Measurements from ENCODE around the gene ATG4A. TPM values are rescaled to one million over a fixed set of nuclear protein-coding genes. Genes with fewer than 3 reads are reported as not detected.
A peak's percentile ranks its signal among the peaks of the same experiment; 100 is the strongest.

ATG4A gene
- total and polyA plus RNA-seq, 9 of the 15 experiments (the other 6 are each of a cell fraction or from before 2014, with no cell fraction given), result 7.3 to 24.5 (median 16.6) TPM

GRCh38 chrX:108090491-108091263 is 901 bp upstream of the ATG4A start (continued):
- TF ChIP-seq LEF1 (IDR thresholded peaks at IDR 0.05), result no peak
- TF ChIP-seq ZNF12 (CRISPR knock-in tag; IDR thresholded peaks at IDR 0.05), result no peak
- TF ChIP-seq ZNF408 (CRISPR knock-in tag; IDR thresholded peaks at IDR 0.05; ENCODE audit: low read depth), result no peak
- no peak for TF ChIP-seq XRCC5 (IDR thresholded peaks at IDR 0.05; ENCODE audit: low read depth, low read length)
- TF ChIP-seq TAL1 (IDR thresholded peaks at IDR 0.05), result no peak
- TF ChIP-seq HSF4 (CRISPR knock-in tag; IDR thresholded peaks at IDR 0.05; ENCODE audit: borderline replicate concordance), result no peak
- TF ChIP-seq CEBPB (tag; IDR thresholded peaks at IDR 0.05), result no peak
- TF ChIP-seq ARID4B (CRISPR knock-in tag; IDR thresholded peaks at IDR 0.05), result no peak
- TF ChIP-seq E2F8 (IDR thresholded peaks at IDR 0.05; ENCODE audit: low read depth, partially characterized antibody), result no peak
- no peak for TF ChIP-seq KLF6 (CRISPR knock-in tag; IDR thresholded peaks at IDR 0.05; ENCODE audit: borderline replicate concordance)
- no peak for TF ChIP-seq ZNF121 (CRISPR knock-in tag; conservative IDR thresholded peaks at IDR 0.05)
- TF ChIP-seq TCF7L2 (IDR thresholded peaks at IDR 0.05; ENCODE audit: low read depth, low read length), result no peak
- TF ChIP-seq SIN3B (IDR thresholded peaks at IDR 0.05; ENCODE audit: low read depth), result no peak
- no peak for TF ChIP-seq TAF15 (IDR thresholded peaks at IDR 0.05; ENCODE audit: low read depth, low read length)
- no peak for TF ChIP-seq NFE2L1 (tag; IDR thresholded peaks at IDR 0.05; ENCODE audit: borderline replicate concordance, low read depth)
- no peak for TF ChIP-seq ZNF707 (CRISPR knock-in tag; conservative IDR thresholded peaks at IDR 0.05)
- no peak for TF ChIP-seq ZNF584 (CRISPR knock-in tag; IDR thresholded peaks at IDR 0.05; ENCODE audit: low read depth)
- 0 out of 2 replicates have a peak, but pooled peaks have one; percentile 57 for TF ChIP-seq BRD4 (IDR thresholded peaks at IDR 0.05)

All from K562 (cell line).